HEK293T (cell line): ENCODE results near the gene ESRP2.

ENCODE experiments used
- CTCF ChIA-PET: fragments of 350-600 bp; formaldehyde crosslinking; extraction: SDS; loops from one replicate; lab custom pipeline; 2021; ENCODE audit warnings: antibody characterized with exemption, inconsistent platforms; lab: Yijun Ruan, JAX
- POLR2A ChIA-PET: fragments of 350-600 bp; formaldehyde crosslinking; extraction: SDS; loops from one replicate; lab custom pipeline; 2020; ENCODE audit warnings: antibody characterized with exemption, inconsistent platforms; lab: Yijun Ruan, JAX
- DNase-seq: peaks from one replicate; pipeline ENCODE4 v3.0.0; 2012; ENCODE audit warnings: mixed read lengths; ENCODE audit errors: extremely low spot score
- ARNT ChIP-seq: fragments of 450-650 bp; IDR thresholded peaks from 2 replicates; pipeline ENCODE4 v1.6.1; 2017; ENCODE audit warnings: mild to moderate bottlenecking
- BHLHE40 ChIP-seq: fragments of 450-650 bp; IDR thresholded peaks from 2 replicates; pipeline ENCODE4 v1.6.1; 2016; ENCODE audit warnings: mild to moderate bottlenecking, moderate library complexity, borderline replicate concordance
- CTBP1 ChIP-seq: fragments of 450-650 bp; IDR thresholded peaks from 2 replicates; pipeline ENCODE4 v1.6.1; 2016; ENCODE audit warnings: borderline replicate concordance
- ELF4 ChIP-seq: fragments of 450-650 bp; IDR thresholded peaks from 2 replicates; pipeline ENCODE4 v1.6.1; 2017; ENCODE audit warnings: antibody characterized with exemption
- FOXA1 ChIP-seq: fragments of 450-650 bp; IDR thresholded peaks from 2 replicates; pipeline ENCODE4 v1.6.1; 2016; ENCODE audit warnings: mild to moderate bottlenecking
- FOXK2 ChIP-seq: fragments of 450-650 bp; IDR thresholded peaks from 2 replicates; pipeline ENCODE4 v1.6.1; 2016; ENCODE audit warnings: mild to moderate bottlenecking
- FOXM1 ChIP-seq: fragments of 450-650 bp; IDR thresholded peaks from 2 replicates; pipeline ENCODE4 v1.6.1; 2017; ENCODE audit warnings: mild to moderate bottlenecking, borderline replicate concordance
- HDGF ChIP-seq: fragments of 450-650 bp; IDR thresholded peaks from 2 replicates; pipeline ENCODE4 v1.6.1; 2017; ENCODE audit warnings: antibody characterized with exemption, borderline replicate concordance
- L3MBTL2 ChIP-seq: fragments of 450-650 bp; conservative IDR thresholded peaks from 2 replicates; pipeline ENCODE4 v1.6.1; 2016; ENCODE audit warnings: mild to moderate bottlenecking
- LEF1 ChIP-seq: fragments of 450-650 bp; IDR thresholded peaks from 2 replicates; pipeline ENCODE4 v1.6.1; 2017; ENCODE audit warnings: mild to moderate bottlenecking, borderline replicate concordance
- NFRKB ChIP-seq: fragments of 450-650 bp; IDR thresholded peaks from 2 replicates; pipeline ENCODE4 v1.6.1; 2016; ENCODE audit warnings: mild to moderate bottlenecking, moderate library complexity
- SP1 ChIP-seq: fragments of 450-650 bp; IDR thresholded peaks from 2 replicates; pipeline ENCODE4 v1.6.1; 2017
- SUZ12 ChIP-seq: fragments of 450-650 bp; IDR thresholded peaks from 2 replicates; pipeline ENCODE4 v1.6.1; 2016; ENCODE audit warnings: mild to moderate bottlenecking
- TARDBP ChIP-seq: fragments of 450-650 bp; IDR thresholded peaks from 2 replicates; pipeline ENCODE4 v1.6.1; 2016
- ZNF384 ChIP-seq: fragments of 450-650 bp; IDR thresholded peaks from 2 replicates; pipeline ENCODE4 v1.6.1; 2016
- TF ChIP-seq, protein P1 (sequence below): fragments of 450-650 bp; IDR thresholded peaks from 2 replicates; pipeline ENCODE4 v1.6.1; 2016

ESRP2 gene

DNA sequence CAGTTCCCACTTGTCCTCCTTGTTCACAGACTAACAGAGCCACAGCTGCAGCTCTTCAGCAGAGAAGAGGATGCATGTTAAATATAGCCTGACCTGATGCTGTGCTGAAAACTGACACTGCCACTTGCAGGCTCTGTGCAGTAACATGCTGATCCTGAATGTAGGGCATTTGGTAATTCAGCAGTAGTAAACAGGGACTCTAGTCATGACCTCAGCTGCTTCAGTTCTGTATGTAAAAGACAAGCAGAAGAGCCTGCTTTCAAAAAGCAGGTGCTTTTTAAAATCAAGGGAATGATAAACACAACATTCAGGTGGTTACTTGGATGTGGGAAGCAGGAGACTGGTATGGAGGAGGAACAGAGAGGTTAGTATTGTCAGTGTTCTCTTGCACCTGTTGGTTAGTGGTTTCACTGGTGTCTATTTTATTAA, 33.8 kb downstream of the ESRP2 start:
- TF ChIP-seq BHLHE40 = no peak
- TF ChIP-seq, protein P1, sequence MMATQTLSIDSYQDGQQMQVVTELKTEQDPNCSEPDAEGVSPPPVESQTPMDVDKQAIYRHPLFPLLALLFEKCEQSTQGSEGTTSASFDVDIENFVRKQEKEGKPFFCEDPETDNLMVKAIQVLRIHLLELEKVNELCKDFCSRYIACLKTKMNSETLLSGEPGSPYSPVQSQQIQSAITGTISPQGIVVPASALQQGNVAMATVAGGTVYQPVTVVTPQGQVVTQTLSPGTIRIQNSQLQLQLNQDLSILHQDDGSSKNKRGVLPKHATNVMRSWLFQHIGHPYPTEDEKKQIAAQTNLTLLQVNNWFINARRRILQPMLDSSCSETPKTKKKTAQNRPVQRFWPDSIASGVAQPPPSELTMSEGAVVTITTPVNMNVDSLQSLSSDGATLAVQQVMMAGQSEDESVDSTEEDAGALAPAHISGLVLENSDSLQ = no peak
- no peak for TF ChIP-seq L3MBTL2
- no peak for TF ChIP-seq LEF1
- no peak for TF ChIP-seq HDGF
- TF ChIP-seq TARDBP = no peak
- TF ChIP-seq SP1 = no peak
- no peak for TF ChIP-seq FOXM1
- TF ChIP-seq SUZ12 = no peak
- no peak for TF ChIP-seq NFRKB
- ChIA-PET CTCF (interaction anchor here (0.6 kb wide), 1 partner anchor 1047 kb away, joined by 3 read pairs; no protein-coding TSS in a partner anchor), POLR2A (no interaction called here)
- peak; percentile 10 for DNase-seq

DNA sequence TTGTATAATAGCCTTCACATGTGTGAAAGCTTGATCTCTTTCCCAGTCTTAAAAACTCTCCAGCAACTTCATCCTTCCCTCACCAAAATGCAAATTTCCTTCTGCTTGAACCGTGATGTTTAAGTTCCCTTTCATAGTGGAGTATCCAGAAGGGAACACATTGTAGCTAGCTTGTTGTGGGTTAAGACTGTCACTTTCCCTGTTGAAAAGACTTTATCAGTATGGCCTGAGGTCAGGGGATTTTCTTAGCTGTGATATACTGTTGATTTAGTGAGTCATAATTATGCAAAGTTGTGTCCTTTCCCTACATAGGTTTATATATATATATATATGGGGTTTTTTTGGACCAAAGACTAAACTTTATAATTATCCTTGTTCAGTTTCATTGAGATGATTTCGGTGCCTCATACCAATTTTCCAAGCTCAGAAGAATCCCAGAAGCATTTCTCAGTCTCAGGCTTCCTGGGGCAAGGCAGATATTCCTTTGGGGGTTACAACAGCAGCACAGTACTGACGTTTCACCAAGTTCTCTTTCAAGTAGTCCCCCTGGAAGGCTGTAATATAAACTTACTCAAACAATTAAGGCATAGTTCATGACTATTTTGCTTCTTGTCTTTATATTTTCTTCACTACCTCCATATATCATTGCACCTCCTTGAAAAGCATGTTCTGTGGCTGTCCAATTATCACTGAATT, 35.7 kb downstream of the ESRP2 start:
- ChIA-PET POLR2A (interaction anchor here (0.7 to 1.8 kb wide), 2 partner anchors 17 to 116 kb away, joined by 3 to 5 read pairs; no protein-coding TSS in a partner anchor), CTCF (interaction anchor here (1.3 to 1.5 kb wide), 2 partner anchors 106 to 107 kb away, joined by 3 to 4 read pairs; no protein-coding TSS in a partner anchor)
- peak; percentile 15 for DNase-seq
- no peak for TF ChIP-seq HDGF
- TF ChIP-seq, protein P1 = 0 out of 2 replicates have a peak, but pooled peaks have one; percentile 39
- TF ChIP-seq SUZ12 = no peak

DNA sequence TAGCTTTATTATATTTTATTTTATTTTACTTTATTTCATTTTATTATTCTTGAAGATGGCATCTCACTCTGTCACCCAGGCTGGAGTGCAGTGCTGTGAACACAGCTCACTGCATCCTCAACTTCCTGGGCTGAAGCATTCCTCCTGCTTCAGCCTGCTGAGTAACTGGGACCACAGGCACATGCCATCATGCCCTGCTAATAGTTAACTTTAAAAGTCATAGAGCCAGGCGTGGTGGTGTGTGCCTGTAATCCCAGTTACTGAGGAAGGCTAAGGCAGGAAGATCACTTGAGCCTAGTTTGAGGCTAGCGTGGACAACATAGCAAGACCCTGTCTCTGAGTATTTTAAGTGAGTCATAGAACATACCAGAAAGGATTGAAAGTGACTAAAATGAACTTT, 38.7 kb downstream of the ESRP2 start:
- POLR2A ChIA-PET = no interaction called here
- no peak for DNase-seq
- TF ChIP-seq ZNF384 (no peak), FOXM1 (no peak), SUZ12 (no peak), HDGF (no peak), ARNT (no peak)
- CTCF ChIA-PET = no interaction called here

DNA sequence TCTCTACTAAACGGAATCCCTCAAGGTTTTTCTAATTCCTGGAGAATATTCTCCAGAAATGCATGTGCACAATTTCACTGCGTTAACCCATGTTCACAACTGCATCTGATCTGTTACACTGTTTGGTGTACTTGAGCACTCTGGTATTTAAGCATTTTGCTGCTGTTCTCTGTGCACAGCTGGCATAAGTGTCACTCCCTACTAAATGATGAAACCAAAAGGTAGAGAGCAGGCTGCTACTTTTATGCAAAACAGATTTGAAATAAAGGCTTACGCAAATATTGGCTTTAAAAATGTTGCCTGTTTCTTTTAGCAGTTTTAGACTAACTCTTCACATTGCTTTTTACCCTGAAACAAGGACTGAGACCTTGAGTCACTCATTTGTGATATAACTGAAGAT, 41.7 kb downstream of the ESRP2 start:
- CTCF ChIA-PET = no interaction called here
- POLR2A ChIA-PET = no interaction called here
- TF ChIP-seq LEF1 (no peak), HDGF (no peak), TARDBP (no peak)
- no peak for DNase-seq

DNA sequence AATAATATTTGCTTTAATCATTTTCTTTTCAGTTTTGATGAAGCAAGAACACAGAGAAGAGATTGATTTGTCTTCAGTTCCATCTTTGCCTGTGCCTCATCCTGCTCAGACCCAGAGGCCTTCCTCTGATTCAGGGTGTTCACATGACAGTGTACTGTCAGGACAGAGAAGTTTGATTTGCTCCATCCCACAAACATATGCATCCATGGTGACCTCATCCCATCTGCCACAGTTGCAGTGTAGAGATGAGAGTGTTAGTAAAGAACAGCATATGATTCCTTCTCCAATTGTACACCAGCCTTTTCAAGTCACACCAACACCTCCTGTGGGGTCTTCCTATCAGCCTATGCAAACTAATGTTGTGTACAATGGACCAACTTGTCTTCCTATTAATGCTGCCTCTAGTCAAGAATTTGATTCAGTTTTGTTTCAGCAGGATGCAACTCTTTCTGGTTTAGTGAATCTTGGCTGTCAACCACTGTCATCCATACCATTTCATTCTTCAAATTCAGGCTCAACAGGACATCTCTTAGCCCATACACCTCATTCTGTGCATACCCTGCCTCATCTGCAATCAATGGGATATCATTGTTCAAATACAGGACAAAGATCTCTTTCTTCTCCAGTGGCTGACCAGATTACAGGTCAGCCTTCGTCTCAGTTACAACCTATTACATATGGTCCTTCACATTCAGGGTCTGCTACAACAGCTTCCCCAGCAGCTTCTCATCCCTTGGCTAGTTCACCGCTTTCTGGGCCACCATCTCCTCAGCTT, 45.0 kb downstream of the ESRP2 start:
- ChIA-PET POLR2A (no interaction called here), CTCF (no interaction called here)
- DNase-seq = no peak
- TF ChIP-seq FOXA1 (no peak), L3MBTL2 (no peak), ELF4 (no peak), ZNF384 (no peak), FOXM1 (no peak), HDGF (no peak), LEF1 (no peak), NFRKB (no peak), BHLHE40 (no peak), CTBP1 (no peak), SP1 (no peak), SUZ12 (no peak), ARNT (no peak)
- TF ChIP-seq, protein P1 = no peak

DNA sequence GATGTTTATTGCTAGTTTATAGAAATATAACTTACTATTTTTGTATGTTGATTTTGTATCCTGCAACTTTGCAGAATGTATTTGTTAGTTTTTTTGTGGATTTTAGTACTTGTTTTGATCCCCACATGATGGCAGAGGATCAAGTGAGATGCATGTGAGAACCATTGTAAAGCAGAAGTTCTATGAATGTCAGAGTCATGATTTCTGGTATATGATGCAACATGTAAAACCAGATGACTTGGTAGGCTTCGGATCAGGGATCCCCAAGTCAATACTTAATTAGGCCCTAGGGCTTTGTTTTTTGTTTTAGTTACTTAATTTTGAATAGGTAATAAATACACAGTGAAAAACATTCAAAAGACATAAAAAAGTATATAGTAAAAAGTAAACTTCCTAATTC, 45.8 kb downstream of the ESRP2 start:
- CTCF ChIA-PET = no interaction called here

DNA sequence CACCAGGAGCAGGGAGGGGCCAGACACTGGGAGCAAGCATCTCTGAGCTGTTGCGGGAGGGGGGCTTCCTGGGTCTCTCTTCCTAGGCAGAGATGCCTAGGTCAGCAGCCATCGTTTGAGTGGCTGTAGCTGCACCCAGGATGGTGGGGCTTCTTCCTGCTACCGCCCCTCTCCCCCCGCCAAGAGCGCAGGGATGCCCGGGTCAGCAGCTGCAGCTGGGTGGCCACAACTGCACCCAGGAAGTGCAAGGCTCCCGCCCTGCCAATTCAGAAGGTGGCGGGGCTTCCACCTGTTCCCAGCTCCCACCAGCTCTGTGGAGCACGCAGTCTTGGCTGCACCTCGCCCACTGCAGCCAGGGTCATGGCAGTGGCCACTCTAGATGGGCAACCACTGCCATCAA, 47.8 kb downstream of the ESRP2 start:
- TF ChIP-seq, protein P1 = no peak
- TF ChIP-seq NFRKB (no peak), FOXA1 (no peak), ZNF384 (no peak), SP1 (no peak), TARDBP (no peak), ARNT (no peak), LEF1 (no peak), SUZ12 (no peak), CTBP1 (no peak), BHLHE40 (no peak), ELF4 (no peak)
- DNase-seq = no peak
- CTCF ChIA-PET = no interaction called here
- POLR2A ChIA-PET = no interaction called here

More for the DNA sequence above, 45.8 kb downstream of the ESRP2 start:
- DNase-seq = no peak
- TF ChIP-seq FOXK2 (no peak), LEF1 (no peak)
- POLR2A ChIA-PET = no interaction called here
